ENCODE measurements around the gene RAMP2.
A peak's percentile ranks its signal among the peaks of the same experiment; 100 is the strongest.

The RAMP2 gene

GRCh38 chr17:42779936-42780850 is 19.2 kb downstream of the RAMP2 start, which contains the start of gene WNK4:
Gene WNK4, plus strand, starts transcription at chr17:42780610. Its CDS starts 89 bp downstream, at chr17:42780699.
- no peak within 1 kb of the TSS for H3K4me3 ChIP-seq (ENCODE audit: low read depth, low read length, poor library complexity, severe bottlenecking)

GRCh38 chr17:42780851-42781638 is 20.0 kb downstream of the RAMP2 start:
- Histone ChIP-seq H3K9me3 (ENCODE audit: low read length) (no peaks in the 10 kb centered on the region), H4K20me1 (ENCODE audit: insufficient read depth, low read length) (no peaks in the 10 kb centered on the region), H3K4me3 (ENCODE audit: low read depth, low read length, poor library complexity, severe bottlenecking) (no peak overlapping the region), H3K36me3 (ENCODE audit: insufficient read depth, low read length) (peaks cover 28% of the 10 kb centered on the region), H3K9ac (ENCODE audit: low read length) (no peak overlapping the region), H3K4me1 (ENCODE audit: insufficient read depth, low read length, severe bottlenecking) (no peaks in the 10 kb centered on the region), H3F3A (ENCODE audit: insufficient read depth, low read length) (no peaks in the 10 kb centered on the region), H3K4me2 (ENCODE audit: low read length) (no peak overlapping the region), H2AFZ (ENCODE audit: low read length) (no peak overlapping the region), H3K79me2 (ENCODE audit: insufficient read depth, low read length) (no peaks in the 10 kb centered on the region), H3K27ac (ENCODE audit: low read depth, low read length, poor library complexity, severe bottlenecking) (no peak overlapping the region), H3K9me2 (ENCODE audit: low read depth, low read length) (no peaks in the 10 kb centered on the region), H3K27me3 (ENCODE audit: insufficient read depth, low read length) (no peaks in the 10 kb centered on the region)
- no peak for TF ChIP-seq EZH2 (IDR thresholded peaks at IDR 0.05; ENCODE audit: borderline replicate concordance, low read length)
- TF ChIP-seq CTCF (IDR thresholded peaks at IDR 0.05; ENCODE audit: low read length) = no peak

More at GRCh38 chr17:42779936-42780850, 19.2 kb downstream of the RAMP2 start, which contains the start of gene WNK4:
- no peak for TF ChIP-seq CTCF (IDR thresholded peaks at IDR 0.05; ENCODE audit: low read length)
- no peak for TF ChIP-seq EZH2 (IDR thresholded peaks at IDR 0.05; ENCODE audit: borderline replicate concordance, low read length)
- Histone ChIP-seq H3K4me2 (ENCODE audit: low read length) (peak within 1 kb of the TSS; percentile 44; the same call in 1 of the 2 replicates), H4K20me1 (ENCODE audit: insufficient read depth, low read length) (no peaks in the 10 kb centered on the region), H3K79me2 (ENCODE audit: insufficient read depth, low read length) (no peaks in the 10 kb centered on the region), H3K9me2 (ENCODE audit: low read depth, low read length) (no peaks in the 10 kb centered on the region), H3K36me3 (ENCODE audit: insufficient read depth, low read length) (peaks cover 36% of the 10 kb centered on the region), H3F3A (ENCODE audit: insufficient read depth, low read length) (no peaks in the 10 kb centered on the region), H2AFZ (ENCODE audit: low read length) (no peak within 1 kb of the TSS), H3K9ac (ENCODE audit: low read length) (no peak within 1 kb of the TSS), H3K27me3 (ENCODE audit: insufficient read depth, low read length) (no peaks in the 10 kb centered on the region), H3K4me1 (ENCODE audit: insufficient read depth, low read length, severe bottlenecking) (no peaks in the 10 kb centered on the region), H3K27ac (ENCODE audit: low read depth, low read length, poor library complexity, severe bottlenecking) (no peak within 1 kb of the TSS), H3K9me3 (ENCODE audit: low read length) (no peaks in the 10 kb centered on the region)

DNA sequence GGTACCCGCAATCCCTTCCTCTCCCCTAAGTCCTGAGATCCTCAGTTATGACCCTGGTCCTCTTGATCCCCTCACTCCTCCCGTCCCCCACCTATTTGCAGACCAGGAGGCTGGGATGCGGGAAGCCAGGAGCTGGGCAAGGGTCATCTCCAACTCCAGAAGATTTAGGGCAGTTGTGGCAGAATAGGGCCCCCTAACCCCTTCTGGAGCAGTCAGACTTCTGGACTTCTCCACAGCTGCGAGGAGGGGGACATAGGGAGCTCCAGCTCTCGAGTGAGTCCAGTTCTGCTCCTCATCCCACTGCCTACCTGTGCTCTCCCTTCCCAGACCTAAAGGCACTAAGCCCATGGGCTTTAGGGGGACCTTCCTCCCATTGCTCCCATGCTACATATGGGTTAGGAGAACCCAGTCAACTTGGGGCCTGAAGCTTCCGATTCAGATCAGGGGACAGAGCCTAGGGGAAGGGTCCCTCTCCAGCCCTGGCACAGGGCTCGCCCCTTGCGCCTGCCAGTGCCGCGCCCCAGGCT is 20.7 kb downstream of the RAMP2 start:
- Histone ChIP-seq H3F3A (ENCODE audit: insufficient read depth, low read length) (no peaks in the 10 kb centered on the region), H3K4me1 (ENCODE audit: insufficient read depth, low read length, severe bottlenecking) (no peaks in the 10 kb centered on the region), H3K79me2 (ENCODE audit: insufficient read depth, low read length) (no peaks in the 10 kb centered on the region), H4K20me1 (ENCODE audit: insufficient read depth, low read length) (no peaks in the 10 kb centered on the region), H3K9ac (ENCODE audit: low read length) (no peak overlapping the region), H3K4me2 (ENCODE audit: low read length) (no peak overlapping the region), H3K9me2 (ENCODE audit: low read depth, low read length) (no peaks in the 10 kb centered on the region), H3K9me3 (ENCODE audit: low read length) (no peaks in the 10 kb centered on the region), H3K27ac (ENCODE audit: low read depth, low read length, poor library complexity, severe bottlenecking) (no peak overlapping the region), H3K27me3 (ENCODE audit: insufficient read depth, low read length) (no peaks in the 10 kb centered on the region), H3K36me3 (ENCODE audit: insufficient read depth, low read length) (peaks cover 24% of the 10 kb centered on the region), H3K4me3 (ENCODE audit: low read depth, low read length, poor library complexity, severe bottlenecking) (no peak overlapping the region), H2AFZ (ENCODE audit: low read length) (no peak overlapping the region)
- TF ChIP-seq CTCF (IDR thresholded peaks at IDR 0.05; ENCODE audit: low read length) (no peak), EZH2 (IDR thresholded peaks at IDR 0.05; ENCODE audit: borderline replicate concordance, low read length) (no peak)

Data from OCI-LY1 (cell line).